ENCODE data around the gene FAM210B. TPM values are rescaled to one million over a fixed set of nuclear protein-coding genes. Genes with fewer than 3 reads are reported as not detected.

The FAM210B gene, protein sequence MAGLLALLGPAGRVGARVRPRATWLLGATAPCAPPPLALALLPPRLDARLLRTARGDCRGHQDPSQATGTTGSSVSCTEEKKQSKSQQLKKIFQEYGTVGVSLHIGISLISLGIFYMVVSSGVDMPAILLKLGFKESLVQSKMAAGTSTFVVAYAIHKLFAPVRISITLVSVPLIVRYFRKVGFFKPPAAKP
- polyA plus RNA-seq, result 7.6 and 15.1 TPM in 2 replicates

DNA sequence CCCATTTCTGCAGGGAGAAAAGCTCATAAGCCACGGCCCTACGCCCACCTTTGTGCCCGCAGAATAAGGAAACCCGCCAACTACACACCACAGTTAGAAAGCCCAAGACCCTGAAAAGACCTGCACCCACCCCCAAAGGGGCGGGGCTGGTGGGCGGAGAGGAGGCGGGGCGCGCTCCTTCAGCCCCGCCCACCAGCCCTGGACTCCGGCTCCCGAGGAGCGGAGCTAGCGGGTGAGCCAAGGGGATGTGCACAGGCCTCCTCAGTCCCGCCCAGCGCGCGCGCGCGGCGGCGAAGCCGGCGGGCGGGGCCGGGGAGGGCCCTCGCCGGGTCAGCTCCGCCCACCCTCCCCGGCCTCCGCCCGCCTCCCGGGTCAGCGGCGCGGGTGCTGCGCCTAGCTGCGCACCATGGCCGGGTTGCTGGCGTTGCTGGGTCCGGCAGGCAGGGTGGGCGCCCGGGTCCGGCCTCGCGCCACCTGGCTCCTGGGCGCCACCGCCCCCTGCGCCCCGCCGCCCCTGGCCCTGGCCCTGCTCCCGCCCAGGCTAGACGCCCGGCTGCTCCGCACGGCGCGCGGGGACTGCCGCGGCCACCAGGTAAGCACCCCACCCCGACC is at the start of gene FAM210B:
TSS of gene FAM210B (plus strand) at position 375 of the 612 bp plus-strand sequence. CDS start at position 407, 32 bp downstream.

DNA sequence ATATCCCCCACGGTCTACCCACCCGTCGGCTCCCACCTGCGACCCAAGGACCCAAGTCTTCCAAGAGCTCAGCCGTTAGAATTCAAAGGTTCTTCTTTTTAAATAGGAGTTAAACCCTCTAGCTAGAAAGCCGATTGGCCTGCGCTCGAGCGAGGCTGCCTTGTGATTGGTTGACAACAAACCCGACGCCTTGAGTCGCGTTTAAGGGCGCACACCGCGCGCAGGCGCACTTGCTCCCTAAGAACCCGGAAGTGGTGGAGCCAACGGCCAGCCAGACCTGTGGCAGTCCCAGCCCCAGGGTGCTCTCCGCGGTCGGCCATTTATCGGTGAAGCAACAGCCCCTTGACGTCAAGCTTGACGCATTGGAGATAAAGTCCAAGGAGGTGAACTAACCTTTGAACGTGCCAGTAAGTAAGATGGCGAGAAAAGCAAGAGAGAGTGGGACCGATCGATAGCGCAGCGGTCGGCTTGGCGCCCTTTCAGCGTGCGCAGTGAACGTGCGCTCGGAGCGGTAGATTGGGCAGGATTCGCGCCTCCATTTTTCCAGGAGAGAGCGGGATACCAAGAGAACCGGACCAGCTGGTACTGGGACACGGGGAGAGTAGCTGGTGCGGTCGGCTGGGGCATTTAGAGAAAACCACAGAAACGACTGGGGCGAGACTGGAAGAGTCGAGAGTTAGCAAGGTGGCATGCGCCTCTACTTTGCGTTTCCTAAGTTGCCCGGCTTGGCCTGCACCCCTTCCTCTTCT is 33.5 kb downstream of the FAM210B start, which contains the start of the genes AURKA and CSTF1:
TSS of gene AURKA (minus strand) at position 84 of the 749 bp plus-strand sequence. CDS start 4,018 bp downstream, outside the sequence.
TSS of gene CSTF1 (plus strand) at position 514 of the 749 bp plus-strand sequence. CDS start 2,908 bp downstream, outside the sequence.

DNA sequence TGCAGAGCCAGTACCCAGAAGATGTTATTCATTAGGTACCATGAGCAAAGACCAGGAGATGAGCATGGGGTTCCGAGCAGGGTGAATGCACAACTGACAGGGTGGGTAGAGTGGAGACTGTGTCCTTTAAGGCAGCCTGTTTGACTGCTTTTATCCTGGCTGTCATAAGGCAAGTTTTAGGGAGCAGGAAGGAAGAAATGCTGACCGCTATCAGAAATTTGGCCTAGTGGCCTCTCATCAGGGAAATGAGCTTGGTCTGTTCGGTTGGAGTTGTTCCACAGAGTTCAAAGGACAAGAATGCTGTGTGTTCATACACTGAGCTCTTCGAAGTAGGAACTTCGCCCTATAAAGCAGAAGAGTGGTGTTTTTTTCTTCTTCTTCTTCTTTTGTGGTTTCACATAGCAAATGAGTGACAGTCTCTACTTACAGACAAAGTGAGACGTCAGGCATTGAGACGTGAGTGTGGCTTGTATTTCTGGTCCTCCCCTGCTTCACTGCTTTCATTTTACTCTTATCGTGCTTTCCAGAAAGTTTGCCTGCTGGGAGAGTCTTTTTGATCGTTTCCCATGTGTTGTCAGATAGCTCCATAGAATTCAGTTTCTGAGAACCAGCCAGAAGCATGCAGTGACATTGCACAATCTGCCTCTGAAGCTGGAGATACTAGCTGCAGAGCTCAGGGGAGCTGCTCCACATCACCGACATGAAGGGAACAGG is 53.1 kb downstream of the FAM210B start, which contains the start of gene CASS4:
TSS of gene CASS4 (plus strand) at position 502 of the 714 bp plus-strand sequence. CDS start at position 701, 199 bp downstream.

Other genes starting within 250 kb of the FAM210B start
- not detected in 2 replicates for gene MC3R, start 110.2 kb upstream of the FAM210B start, polyA plus RNA-seq
- gene AURKA, start 33.2 kb downstream of the FAM210B start, polyA plus RNA-seq, result 3.5 and 6.7 TPM in 2 replicates
- gene CSTF1, start 33.7 kb downstream of the FAM210B start, polyA plus RNA-seq, result 19.8 and 28.3 TPM in 2 replicates
- not detected in 2 replicates for gene CASS4, start 53.3 kb downstream of the FAM210B start, polyA plus RNA-seq
- 72.3 and 122 TPM in 2 replicates for gene RTF2, start 109.7 kb downstream of the FAM210B start, polyA plus RNA-seq
- 0.45 TPM in 1 of 2 replicates, not detected in the other for gene FAM209A, start 165.8 kb downstream of the FAM210B start, polyA plus RNA-seq
- gene FAM209B, start 174.3 kb downstream of the FAM210B start, polyA plus RNA-seq, result 0.89 and 0.99 TPM in 2 replicates

Measured in Purkinje cell (primary cell).